Inflammatory macrophage (primary cell): ENCODE results near the gene ACP3.
A peak's percentile ranks its signal among the peaks of the same experiment; 100 is the strongest.
"Not testable (repeated sequence)": the region's sequence is repeated elsewhere in the genome, so short reads cannot be mapped to it uniquely, and the experiment has no call there.

Experiments
- DNase-seq, 2 donors: peaks; one replicate each; pipeline ENCODE4 v3.0.0-alpha.2; 2020 to 2022

Gene ACP3

GRCh38 chr3:132368515-132368914, 51.3 kb downstream of the ACP3 start:
- DNase-seq: no peak

DNA sequence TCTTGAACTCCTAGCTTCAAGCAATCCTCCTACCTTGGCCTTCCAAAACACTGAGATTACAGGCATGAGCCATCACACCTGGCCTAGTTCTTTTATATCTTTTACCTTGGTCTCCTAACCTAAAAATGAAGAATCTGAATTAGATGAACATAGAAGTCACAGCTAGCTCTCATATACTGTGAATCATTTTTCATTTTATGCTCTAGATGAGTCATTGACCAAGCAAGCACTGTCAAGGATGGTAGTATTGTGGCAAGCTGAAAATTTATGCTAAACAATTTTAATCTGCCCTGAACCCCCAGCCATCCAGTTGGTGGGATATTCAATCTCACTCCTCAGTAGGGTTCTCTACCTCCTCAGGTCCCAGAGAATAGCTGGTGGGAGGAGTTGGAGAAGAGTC, 51.8 kb downstream of the ACP3 start:
- DNase-seq: no peak

- not testable (repeated sequence) for DNase-seq
Measured at GRCh38 chr3:132376945-132377354, 59.7 kb downstream of the ACP3 start.

DNA sequence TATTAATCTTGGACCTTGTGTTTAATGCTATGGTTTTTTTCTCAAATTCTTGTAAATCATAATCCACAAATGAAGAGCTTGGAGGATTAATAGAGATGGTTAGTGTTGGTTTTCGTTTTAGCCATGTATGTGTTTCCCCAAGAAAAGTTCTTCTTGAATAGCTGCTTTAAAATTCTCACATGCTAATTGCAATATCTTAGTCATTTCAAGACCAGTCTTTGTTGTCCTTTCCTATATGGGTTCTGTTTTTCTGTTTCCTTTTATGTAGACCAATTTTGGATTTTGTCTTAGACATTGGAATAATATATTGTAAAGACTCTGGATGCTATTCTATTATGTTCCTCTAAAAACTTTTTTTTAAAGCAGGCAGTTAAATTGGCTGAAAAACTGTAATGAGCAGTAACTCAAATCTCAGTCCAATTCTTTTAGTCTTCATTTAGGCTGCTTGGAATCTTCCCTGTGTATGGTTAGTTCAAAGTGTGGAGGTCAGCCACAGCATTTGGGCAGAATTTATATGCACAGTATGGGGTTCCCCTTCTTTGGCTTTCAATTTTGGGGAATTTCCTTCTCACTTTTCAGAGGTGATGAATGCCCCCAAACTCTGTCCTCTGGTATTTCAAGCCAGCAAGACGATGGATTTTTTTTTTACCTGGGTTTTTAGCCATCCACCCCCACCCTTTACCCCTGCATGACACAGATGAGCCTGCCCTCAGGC, 61.0 kb downstream of the ACP3 start:
- no peak for DNase-seq

DNA sequence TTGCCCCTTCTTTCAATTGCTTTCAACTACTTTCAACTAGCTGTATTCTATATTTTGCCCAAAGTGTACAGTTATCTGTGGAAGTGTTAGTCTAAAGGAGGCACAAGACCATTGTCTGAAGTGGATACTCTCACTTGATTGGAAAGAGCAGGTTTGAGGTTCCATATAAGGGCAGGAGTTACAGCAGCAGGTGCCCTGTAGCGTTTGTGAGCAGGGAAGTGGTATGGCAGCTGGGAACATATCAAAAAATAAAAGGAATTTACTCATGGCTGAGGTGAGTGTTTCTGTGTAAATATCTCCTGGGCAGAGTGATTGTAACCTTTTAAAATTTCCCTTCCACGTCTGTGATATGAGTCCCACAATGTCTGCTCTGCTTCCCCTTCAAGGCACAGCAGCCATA, 61.6 kb downstream of the ACP3 start:
- no peak for DNase-seq

- peak in 1 of 2 donors; percentile 32 for DNase-seq
Measured at GRCh38 chr3:132380920-132381319, 63.7 kb downstream of the ACP3 start.

DNA sequence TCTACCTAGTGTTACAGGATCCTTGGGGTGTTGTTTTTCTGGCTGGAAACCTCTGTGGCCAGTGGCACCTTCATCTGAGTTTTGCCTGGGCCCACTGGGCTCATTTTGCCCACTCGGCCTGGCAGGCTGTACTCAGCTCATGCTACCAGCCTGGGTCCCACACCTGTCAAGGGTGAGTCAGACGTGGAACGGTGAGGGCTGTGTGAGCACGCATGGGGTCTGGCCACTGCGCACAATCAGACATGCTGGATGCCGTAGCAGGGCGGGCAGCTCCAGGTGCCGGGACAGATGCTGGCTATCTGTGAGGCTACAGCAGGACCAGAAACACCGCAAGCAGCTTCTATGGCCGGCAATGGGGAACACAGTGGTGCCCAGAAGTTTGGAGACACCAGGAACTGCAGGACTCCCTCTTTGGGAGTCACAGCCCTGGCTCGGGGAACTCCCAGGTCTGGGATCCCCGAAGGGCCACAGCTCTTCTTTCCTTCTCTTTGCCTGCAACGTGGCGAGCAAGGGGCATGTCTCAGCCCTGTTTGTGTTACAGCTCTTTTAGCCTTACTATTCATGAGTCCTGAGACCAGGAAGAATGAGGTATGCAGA, 64.2 kb downstream of the ACP3 start:
- DNase-seq: no peak

DNA sequence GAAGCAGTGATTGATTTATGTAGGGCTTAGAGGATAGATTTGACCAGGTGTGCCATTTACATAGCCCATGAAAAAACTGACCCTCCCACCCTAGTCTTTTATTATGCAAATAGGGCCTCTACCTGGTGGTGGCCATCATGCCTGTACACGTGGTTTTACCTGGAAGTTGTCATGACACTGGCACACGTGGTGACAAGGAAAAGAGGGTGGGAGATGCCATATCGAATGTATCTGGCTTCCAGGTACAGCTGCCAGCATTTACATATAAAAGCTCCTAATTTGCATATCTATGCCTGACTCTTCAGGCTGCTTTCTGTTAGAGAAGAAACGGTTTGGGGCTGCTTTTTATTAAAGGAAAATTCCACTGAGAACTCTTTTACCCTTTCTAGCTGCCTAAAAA, 65.1 kb downstream of the ACP3 start:
- DNase-seq: no peak

DNA sequence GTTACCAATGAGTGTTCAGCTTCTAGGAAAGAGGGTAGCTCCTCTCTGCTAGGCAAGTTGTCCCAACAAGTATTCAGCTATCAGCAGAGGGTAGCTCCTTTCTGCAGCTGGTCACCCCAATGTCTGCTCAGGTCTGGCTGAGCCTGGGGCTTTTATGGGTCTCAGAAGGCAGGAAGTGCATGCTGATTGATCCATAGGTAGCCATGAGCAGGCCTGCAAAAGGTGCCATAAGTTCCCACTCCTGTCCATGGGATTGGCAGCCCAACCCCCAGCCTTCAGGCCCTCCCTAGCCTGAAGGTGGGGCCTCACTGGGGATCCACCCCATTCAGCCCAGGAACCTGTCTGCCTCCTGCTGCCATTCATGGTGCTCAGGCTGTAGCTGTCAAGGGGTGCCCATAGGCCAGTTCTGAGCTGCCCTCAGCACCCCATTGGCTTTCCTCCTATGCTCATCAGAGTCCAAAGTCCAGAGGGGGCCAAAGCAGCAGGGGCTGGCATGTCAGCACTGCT, 65.5 kb downstream of the ACP3 start:
- no peak for DNase-seq

GRCh38 chr3:132386259-132386658, 69.1 kb downstream of the ACP3 start:
- DNase-seq: no peak

GRCh38 chr3:132392675-132393074, 75.5 kb downstream of the ACP3 start:
- peak; percentile 43 to 64 for DNase-seq

DNA sequence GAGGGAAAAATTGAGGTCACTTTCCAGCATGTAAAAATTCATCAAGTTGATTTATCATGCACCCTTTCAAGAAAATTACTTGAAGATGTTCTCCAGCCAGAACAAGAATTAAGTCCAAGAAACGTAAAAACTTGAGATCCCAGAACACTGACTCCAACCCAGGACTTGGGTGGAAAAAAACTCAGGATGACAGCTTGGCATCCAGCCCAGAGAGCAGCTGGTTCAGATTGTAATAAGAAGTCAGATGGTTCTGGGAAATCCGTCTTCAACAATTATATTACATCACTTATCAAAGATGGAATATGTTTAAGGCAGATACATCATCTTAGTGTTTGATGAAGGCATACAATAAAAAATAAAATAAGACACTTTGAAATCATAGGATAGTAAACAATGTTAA, 77.1 kb downstream of the ACP3 start:
- DNase-seq: no peak

- no peak for DNase-seq
Measured at GRCh38 chr3:132395126-132395525, 77.9 kb downstream of the ACP3 start.

DNA sequence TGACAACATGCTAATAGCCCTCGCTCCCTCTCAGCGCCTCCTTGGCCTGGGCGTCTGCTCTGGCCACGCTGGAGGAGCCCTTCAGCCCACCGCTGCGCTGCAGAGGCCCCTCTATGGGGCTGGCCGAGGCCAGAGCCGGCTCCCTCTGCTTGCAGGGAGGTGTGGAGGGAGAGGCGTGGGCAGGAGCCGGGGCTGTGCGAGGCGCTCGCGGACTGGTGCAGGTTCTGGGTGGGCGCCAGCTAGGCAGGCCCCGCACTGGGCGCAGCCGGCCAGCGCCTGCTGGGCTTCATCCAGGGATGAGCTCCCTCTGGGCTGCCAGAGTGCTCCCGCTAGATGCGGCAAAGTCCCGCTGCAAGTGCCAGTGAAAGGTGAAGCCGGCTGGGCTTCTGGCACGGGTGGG, 79.0 kb downstream of the ACP3 start:
- no peak for DNase-seq

GRCh38 chr3:132396776-132397175, 79.6 kb downstream of the ACP3 start:
- DNase-seq: not testable (repeated sequence)

DNA sequence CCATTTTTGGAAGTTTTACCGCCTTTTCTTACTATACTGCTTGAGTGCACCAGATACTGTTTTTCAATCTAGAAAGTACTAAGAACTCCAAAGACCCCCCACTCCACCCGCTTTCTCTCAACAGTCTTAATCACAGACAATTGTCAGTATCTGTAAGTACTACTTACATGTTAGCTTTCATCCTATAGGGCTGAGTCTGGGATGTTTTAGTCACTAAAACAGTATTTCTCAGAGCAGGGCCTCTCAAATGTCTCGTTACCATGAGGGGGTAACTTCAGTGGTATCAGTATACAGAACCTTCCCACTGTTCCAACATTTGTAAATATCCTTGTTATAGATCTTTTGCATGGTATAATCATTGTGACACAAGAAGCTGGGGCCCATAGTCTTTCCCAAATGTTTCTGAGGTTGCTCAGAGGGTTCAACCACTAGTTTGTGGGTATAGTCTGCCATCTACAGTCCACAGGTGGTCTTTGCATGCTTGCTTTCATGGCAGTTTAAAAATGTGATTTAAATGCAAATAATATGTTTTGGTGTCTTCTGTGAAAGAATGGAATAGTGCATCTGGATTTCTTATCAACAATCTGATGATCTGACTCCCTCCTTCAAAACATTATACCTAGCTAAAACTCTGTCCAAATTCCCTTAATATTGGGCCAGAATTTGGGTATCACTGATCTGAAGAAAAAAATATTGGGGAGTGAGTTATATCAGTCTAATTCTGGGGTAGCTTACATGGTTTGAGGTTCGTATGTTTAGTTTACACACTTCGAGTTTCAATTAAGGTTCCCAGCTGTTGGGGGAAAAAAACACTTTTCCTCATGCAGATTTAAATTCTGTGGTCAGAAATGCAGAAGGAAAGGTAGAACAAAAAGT, 82.1 kb downstream of the ACP3 start:
- peak; percentile 67 to 69 for DNase-seq

- no peak for DNase-seq
Measured at GRCh38 chr3:132401255-132401654, 84.0 kb downstream of the ACP3 start.

- no peak for DNase-seq
Measured at GRCh38 chr3:132404276-132404675, 87.1 kb downstream of the ACP3 start.

DNA sequence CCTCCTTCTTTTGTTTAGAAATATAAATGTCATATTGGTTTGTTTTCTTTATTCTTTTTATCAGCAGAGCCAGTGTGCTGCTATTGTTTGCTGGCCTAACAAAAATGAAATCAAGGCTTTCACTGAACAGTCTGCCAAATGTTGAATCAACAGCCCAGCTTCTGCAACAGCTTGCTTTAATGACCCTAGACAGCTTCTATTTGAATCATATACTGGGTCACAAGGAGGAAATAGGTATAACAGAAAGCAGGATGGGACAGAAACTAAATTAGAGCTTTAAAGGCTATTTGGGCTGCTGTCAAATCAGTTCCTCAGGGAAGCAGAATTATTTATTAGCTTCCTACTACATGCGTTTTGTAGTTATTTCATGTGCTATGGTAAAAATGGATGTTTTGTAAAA, 88.0 kb downstream of the ACP3 start:
- no peak for DNase-seq

DNA sequence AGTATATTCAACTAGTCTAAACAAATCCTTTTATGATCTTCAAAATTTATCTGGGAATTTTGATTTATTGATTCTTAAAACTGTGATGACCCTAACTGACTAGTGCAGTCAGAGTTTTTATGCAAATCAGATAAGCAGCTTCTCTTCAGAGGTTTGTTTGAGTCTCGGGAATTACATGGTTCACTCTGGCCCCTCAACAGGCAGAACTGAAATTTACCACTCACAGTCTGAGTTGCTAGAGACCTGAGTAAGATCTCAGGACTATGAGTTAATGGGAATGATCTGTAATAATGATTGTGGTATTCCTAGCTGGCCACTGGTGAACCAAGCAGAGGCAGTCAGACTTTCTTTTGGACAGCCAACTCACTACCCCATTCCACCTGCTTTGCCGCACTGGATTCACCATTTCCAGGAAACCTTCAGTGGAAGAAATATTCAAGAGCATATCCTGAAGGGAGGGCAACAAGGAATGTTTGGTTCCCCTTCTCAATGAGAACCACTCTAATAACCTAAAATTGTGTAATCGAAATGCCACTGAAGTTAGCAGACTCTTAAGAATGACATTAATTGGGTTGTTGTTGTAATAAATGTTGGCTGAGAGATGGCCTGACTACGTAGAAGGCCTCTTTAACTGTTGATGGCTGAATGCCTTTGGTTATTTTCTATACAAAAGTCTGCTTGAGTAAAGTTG, 88.5 kb downstream of the ACP3 start:
- DNase-seq: no peak

- no peak for DNase-seq
Measured at GRCh38 chr3:132406587-132406986, 89.4 kb downstream of the ACP3 start.

GRCh38 chr3:132407025-132407424, 89.8 kb downstream of the ACP3 start:
- peak; percentile 21 to 49 for DNase-seq
